Cardiac muscle cell (in vitro differentiated cells and primary cell): ENCODE data around the gene YJEFN3. TPM values are rescaled to one million over a fixed set of nuclear protein-coding genes. Genes with fewer than 3 reads are reported as not detected.

Experiments
- DNase-seq, 2 donors: peaks; one replicate each; pipeline versions ENCODE4 v3.0.0 to v3.0.0-alpha.2; 2010 to 2017; ENCODE audit warnings: low read depth in 1 of 2, low spot score in 1 of 2
- H3K27ac ChIP-seq: fragments of 200-600 bp; sonication (generic); 2 replicates; pipeline ENCODE4 v1.5.1; 2016
- H3K27me3 ChIP-seq: fragments of 200-600 bp; sonication (generic); 2 replicates; pipeline ENCODE4 v1.6.0; 2016; ENCODE audit warnings: control low read depth
- H3K36me3 ChIP-seq: fragments of 200-600 bp; sonication (generic); 2 replicates; pipeline ENCODE4 v1.5.1; 2016; ENCODE audit warnings: control low read depth
- H3K4me1 ChIP-seq: fragments of 200-600 bp; sonication (generic); 2 replicates; pipeline ENCODE4 v1.8.1; 2017; ENCODE audit warnings: low read depth, mild to moderate bottlenecking, mixed run types
- H3K4me3 ChIP-seq: fragments of 200-600 bp; sonication (generic); 2 replicates; pipeline ENCODE4 v1.5.1; 2016; ENCODE audit warnings: mild to moderate bottlenecking
- H3K9me3 ChIP-seq: fragments of 200-600 bp; sonication (generic); 2 replicates; pipeline ENCODE4 v1.5.1; 2017; ENCODE audit warnings: low read depth, mild to moderate bottlenecking, control low read depth
- polyA plus RNA-seq: library from polyadenylated mRNA; unstranded; fragments of >200 nt; fragmentation: Nextera tagmentation; extraction: Ambion mirVana; gene quantifications from 2 replicates; pipeline ENCODE4 v1.2.1, GENCODE V29; 2016
- total RNA-seq: library from RNA; depleted of rRNA; stranded (reverse); fragments of >200 nt; gene quantifications from 2 replicates; pipeline ENCODE4 v1.2.3, GENCODE V29; 2016
- TF ChIP-seq, protein P1 (sequence below): IDR thresholded peaks from 2 replicates; pipeline ENCODE4 v1.5.1; 2012; ENCODE audit warnings: low read depth, mild to moderate bottlenecking, low read length

Gene YJEFN3
- total and polyA plus RNA-seq, 2 experiments from 2014 or later = 12.5 to 29.9 TPM

GRCh38 chr19:19542507-19542906 lies 13.8 kb downstream of the YJEFN3 start:
- no peak for DNase-seq
- no peaks in the 10 kb centered on the region for H3K9me3 ChIP-seq
- TF ChIP-seq, protein P1, sequence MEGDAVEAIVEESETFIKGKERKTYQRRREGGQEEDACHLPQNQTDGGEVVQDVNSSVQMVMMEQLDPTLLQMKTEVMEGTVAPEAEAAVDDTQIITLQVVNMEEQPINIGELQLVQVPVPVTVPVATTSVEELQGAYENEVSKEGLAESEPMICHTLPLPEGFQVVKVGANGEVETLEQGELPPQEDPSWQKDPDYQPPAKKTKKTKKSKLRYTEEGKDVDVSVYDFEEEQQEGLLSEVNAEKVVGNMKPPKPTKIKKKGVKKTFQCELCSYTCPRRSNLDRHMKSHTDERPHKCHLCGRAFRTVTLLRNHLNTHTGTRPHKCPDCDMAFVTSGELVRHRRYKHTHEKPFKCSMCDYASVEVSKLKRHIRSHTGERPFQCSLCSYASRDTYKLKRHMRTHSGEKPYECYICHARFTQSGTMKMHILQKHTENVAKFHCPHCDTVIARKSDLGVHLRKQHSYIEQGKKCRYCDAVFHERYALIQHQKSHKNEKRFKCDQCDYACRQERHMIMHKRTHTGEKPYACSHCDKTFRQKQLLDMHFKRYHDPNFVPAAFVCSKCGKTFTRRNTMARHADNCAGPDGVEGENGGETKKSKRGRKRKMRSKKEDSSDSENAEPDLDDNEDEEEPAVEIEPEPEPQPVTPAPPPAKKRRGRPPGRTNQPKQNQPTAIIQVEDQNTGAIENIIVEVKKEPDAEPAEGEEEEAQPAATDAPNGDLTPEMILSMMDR = no peak
- H3K27ac ChIP-seq = no peak overlapping the region
- peaks cover 8% of the 10 kb centered on the region for H3K27me3 ChIP-seq
- no peak overlapping the region for H3K4me3 ChIP-seq
- no peaks in the 10 kb centered on the region for H3K4me1 ChIP-seq
- H3K36me3 ChIP-seq = no peaks in the 10 kb centered on the region

GRCh38 chr19:19543101-19543500 lies 14.4 kb downstream of the YJEFN3 start:
- DNase-seq = no peak
- no peaks in the 10 kb centered on the region for H3K9me3 ChIP-seq
- H3K27me3 ChIP-seq = peaks cover 8% of the 10 kb centered on the region
- TF ChIP-seq, protein P1 = no peak
- H3K36me3 ChIP-seq = no peaks in the 10 kb centered on the region
- no peak overlapping the region for H3K4me3 ChIP-seq
- H3K27ac ChIP-seq = no peak overlapping the region
- no peaks in the 10 kb centered on the region for H3K4me1 ChIP-seq

DNA sequence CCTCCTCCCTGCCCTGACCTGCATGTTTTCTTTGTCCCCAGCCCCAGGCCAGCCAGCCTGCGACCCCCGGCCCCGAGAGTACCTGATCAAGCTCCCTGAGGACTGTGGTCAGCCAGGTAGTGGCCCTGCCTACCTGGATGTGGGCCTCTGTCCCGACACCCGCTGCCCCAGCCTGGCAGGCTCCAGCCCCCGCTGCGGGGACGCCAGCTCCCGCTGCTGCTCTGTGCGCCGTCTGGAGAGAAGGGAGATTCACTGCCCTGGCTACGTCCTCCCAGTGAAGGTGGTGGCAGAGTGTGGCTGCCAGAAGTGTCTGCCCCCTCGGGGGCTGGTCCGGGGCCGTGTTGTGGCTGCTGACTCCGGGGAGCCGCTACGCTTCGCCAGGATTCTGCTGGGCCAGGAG lies 14.9 kb downstream of the YJEFN3 start:
- Histone ChIP-seq H3K27ac (no peak overlapping the region), H3K4me1 (no peaks in the 10 kb centered on the region), H3K4me3 (no peak overlapping the region), H3K27me3 (peaks cover 8% of the 10 kb centered on the region), H3K36me3 (no peaks in the 10 kb centered on the region), H3K9me3 (no peaks in the 10 kb centered on the region)
- no peak for DNase-seq
- TF ChIP-seq, protein P1 = no peak

DNA sequence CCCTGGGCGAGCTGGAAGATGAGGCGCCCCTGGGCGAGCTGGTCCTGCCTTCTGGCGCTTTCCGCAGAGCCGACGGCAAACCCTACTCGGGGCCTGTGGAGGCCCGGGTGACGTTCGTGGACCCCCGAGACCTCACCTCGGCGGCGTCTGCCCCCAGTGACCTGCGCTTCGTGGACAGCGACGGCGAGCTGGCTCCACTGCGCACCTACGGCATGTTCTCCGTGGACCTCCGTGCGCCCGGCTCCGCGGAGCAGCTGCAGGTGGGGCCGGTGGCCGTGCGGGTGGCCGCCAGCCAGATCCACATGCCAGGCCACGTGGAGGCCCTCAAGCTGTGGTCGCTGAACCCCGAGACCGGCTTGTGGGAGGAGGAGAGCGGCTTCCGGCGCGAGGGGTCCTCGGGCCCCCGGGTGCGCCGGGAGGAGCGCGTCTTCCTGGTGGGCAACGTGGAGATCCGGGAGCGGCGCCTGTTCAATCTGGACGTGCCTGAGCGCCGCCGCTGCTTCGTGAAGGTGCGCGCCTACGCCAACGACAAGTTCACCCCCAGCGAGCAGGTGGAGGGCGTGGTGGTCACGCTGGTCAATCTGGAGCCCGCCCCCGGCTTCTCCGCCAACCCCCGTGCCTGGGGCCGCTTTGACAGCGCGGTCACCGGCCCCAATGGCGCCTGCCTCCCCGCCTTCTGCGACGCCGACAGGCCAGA lies 15.7 kb downstream of the YJEFN3 start:
- DNase-seq = no peak

GRCh38 chr19:19544954-19545591 lies 16.4 kb downstream of the YJEFN3 start:
- no peak overlapping the region for H3K27ac ChIP-seq
- no peak for DNase-seq
- H3K4me1 ChIP-seq = no peaks in the 10 kb centered on the region
- H3K4me3 ChIP-seq = no peak overlapping the region
- no peaks in the 10 kb centered on the region for H3K36me3 ChIP-seq
- H3K27me3 ChIP-seq = no peaks in the 10 kb centered on the region
- TF ChIP-seq, protein P1 = no peak
- no peaks in the 10 kb centered on the region for H3K9me3 ChIP-seq

More for the DNA sequence above, 15.7 kb downstream of the YJEFN3 start:
- Histone ChIP-seq H3K36me3 (no peaks in the 10 kb centered on the region), H3K27ac (no peak overlapping the region), H3K9me3 (no peaks in the 10 kb centered on the region), H3K4me3 (no peak overlapping the region), H3K27me3 (peaks cover 4% of the 10 kb centered on the region), H3K4me1 (no peaks in the 10 kb centered on the region)
- TF ChIP-seq, protein P1 = no peak
